H1 (cell line): ENCODE results near the gene CBX4. TPM values are rescaled to one million over a fixed set of nuclear protein-coding genes. Genes with fewer than 3 reads are reported as not detected.

Experiments
- BACH1 ChIP-seq: IDR thresholded peaks from 2 replicates; pipeline ENCODE4 v1.6.1; 2012; ENCODE audit warnings: low read length, improper control_type of control experiment
- HDAC6 ChIP-seq: IDR thresholded peaks from one replicate; pipeline ENCODE4 v1.7.1; 2012; ENCODE audit warnings: low read depth, mild to moderate bottlenecking, inconsistent platforms, low read length, moderate library complexity
- RBBP5 ChIP-seq: IDR thresholded peaks from 2 replicates; pipeline ENCODE4 v1.7.1; 2012; ENCODE audit warnings: low read depth, mild to moderate bottlenecking, inconsistent platforms, low read length, moderate library complexity, borderline replicate concordance
- YY1 ChIP-seq: IDR thresholded peaks from 2 replicates; pipeline ENCODE4 v1.6.1; 2011; ENCODE audit warnings: low read depth, mild to moderate bottlenecking, low read length
- polyA plus RNA-seq, 7 experiments: library from polyadenylated mRNA; depleted of rRNA in 3 of 7; stranded (reverse) in 5 of 7; unstranded in 2 of 7; fragments of >200 nt in 5 of 7; fragments of 200-250 nt in 2 of 7; gene quantifications; 1 replicate in 5 of 7; 2 replicates in 1 of 7; 4 replicates in 1 of 7; pipeline versions ENCODE4 v1.2.1 to v1.2.3, GENCODE V29; 2011 to 2013; ENCODE audit warnings: missing spikeins in 2 of 7, mixed read lengths in 2 of 7
- total RNA-seq: library from RNA; stranded (reverse); fragmentation: NEBNext Ultra II Directional; extraction: Animal tissue kit (Norgen Biotek cat#: 25700); gene quantifications from 2 replicates; pipeline ENCODE4 v1.2.1, GENCODE V29; 2021
- TF ChIP-seq, protein P1 (sequence below), 3 experiments: IDR thresholded peaks; 1 replicate in 2 of 3; 2 replicates in 1 of 3; pipeline versions ENCODE4 v1.5.1 to v1.6.1; 2011; ENCODE audit warnings: low read length in 3 of 3, mild to moderate bottlenecking in 3 of 3, inconsistent platforms in 2 of 3, low read depth in 1 of 3, moderate library complexity in 1 of 3; ENCODE audit not compliant: insufficient read depth in 1 of 3; ENCODE audit errors: control extremely low read depth in 1 of 3

The CBX4 gene
- total and polyA plus RNA-seq, 2 of the 8 experiments (the other 6 are each of a cell fraction or from before 2014, with no cell fraction given) = 1.8 to 4.0 TPM

- TF ChIP-seq, protein P1, sequence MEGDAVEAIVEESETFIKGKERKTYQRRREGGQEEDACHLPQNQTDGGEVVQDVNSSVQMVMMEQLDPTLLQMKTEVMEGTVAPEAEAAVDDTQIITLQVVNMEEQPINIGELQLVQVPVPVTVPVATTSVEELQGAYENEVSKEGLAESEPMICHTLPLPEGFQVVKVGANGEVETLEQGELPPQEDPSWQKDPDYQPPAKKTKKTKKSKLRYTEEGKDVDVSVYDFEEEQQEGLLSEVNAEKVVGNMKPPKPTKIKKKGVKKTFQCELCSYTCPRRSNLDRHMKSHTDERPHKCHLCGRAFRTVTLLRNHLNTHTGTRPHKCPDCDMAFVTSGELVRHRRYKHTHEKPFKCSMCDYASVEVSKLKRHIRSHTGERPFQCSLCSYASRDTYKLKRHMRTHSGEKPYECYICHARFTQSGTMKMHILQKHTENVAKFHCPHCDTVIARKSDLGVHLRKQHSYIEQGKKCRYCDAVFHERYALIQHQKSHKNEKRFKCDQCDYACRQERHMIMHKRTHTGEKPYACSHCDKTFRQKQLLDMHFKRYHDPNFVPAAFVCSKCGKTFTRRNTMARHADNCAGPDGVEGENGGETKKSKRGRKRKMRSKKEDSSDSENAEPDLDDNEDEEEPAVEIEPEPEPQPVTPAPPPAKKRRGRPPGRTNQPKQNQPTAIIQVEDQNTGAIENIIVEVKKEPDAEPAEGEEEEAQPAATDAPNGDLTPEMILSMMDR (IDR thresholded peaks at IDR 0.05; ENCODE audit: control extremely low read depth in 1 of 3, insufficient read depth in 1 of 3, low read depth in 1 of 3, low read length in 3 of 3) = peak; percentile 17 to 54 (median 43)
- TF ChIP-seq HDAC6 (no peak), RBBP5 (no peak), BACH1 (no peak), YY1 (no peak)
These were observed 50.0 kb downstream of the CBX4 start (continued) for GRCh38 chr17:79788989-79789942.
